Spleen (tissue), 7 donors: ENCODE measurements around the gene ABHD1.

ENCODE experiments used
- CTCF ChIP-seq, 11 experiments: fragments of 200-600 bp in 7 of 11; fragments of 450-650 bp in 4 of 11; sonication (generic) in 4 of 11; IDR thresholded peaks in 8 of 11; conservative IDR thresholded peaks in 3 of 11; 1 replicate in 7 of 11; 2 replicates in 4 of 11; pipeline versions ENCODE4 v1.4.0 to v1.8.0; 2016 to 2021; ENCODE audit warnings: antibody characterized with exemption in 11 of 11, inconsistent platforms in 4 of 11, mild to moderate bottlenecking in 1 of 11
- POLR2A ChIP-seq, 3 donors: fragments of 450-650 bp; IDR thresholded peaks; one replicate each; pipeline ENCODE4 v1.5.1; 2017; ENCODE audit warnings: antibody characterized with exemption in 3 of 3, mild to moderate bottlenecking in 1 of 3
- donor health status: DM: no; HTN: no; CAD: no; lungs with moderate emphysema.
- donor health status: DM: no; HTN: no; CAD: no.
- donor health status: DM: no; HTN: no; CAD: no.

GRCh38 chr2:27085673-27086089, 37.9 kb upstream of the ABHD1 start:
- TF ChIP-seq CTCF (IDR thresholded peaks at IDR 0.05 in 8 of 11, conservative IDR thresholded peaks at IDR 0.05 in 3 of 11) = peak in 5 of 11 experiments; percentile 7 to 35 (median 14)
- no peak for TF ChIP-seq POLR2A (IDR thresholded peaks at IDR 0.05)
